GM23338 (cell line): ENCODE measurements around the gene SPART. TPM values are rescaled to one million over a fixed set of nuclear protein-coding genes. Genes with fewer than 3 reads are reported as not detected.

Experiments
- ATAC-seq: fragments of 200-7000 bp; cut with Tn5 transposase; 3 replicates; pipeline ENCODE4 v1.9.1; 2020
- DNase-seq: peaks from one replicate; pipeline ENCODE4 v3.0.0-alpha.2; 2015; ENCODE audit warnings: low spot score
- H2AFZ ChIP-seq: fragments of 200-600 bp; sonication (generic); 2 replicates; pipeline ENCODE4 v1.8.0; 2016; ENCODE audit warnings: antibody characterized with exemption, mild to moderate bottlenecking, moderate library complexity
- H3F3A ChIP-seq: fragments of 200-600 bp; sonication (generic); replicated peaks from 2 replicates; pipeline ENCODE4 v1.8.0; 2017; ENCODE audit warnings: antibody characterized with exemption, mixed run types, low read depth
- H3K27ac ChIP-seq: fragments of 200-600 bp; sonication (generic); 2 replicates; pipeline ENCODE4 v1.6.1; 2016; ENCODE audit warnings: low read depth
- H3K27me3 ChIP-seq: fragments of 200-600 bp; sonication (generic); 2 replicates; pipeline ENCODE4 v1.8.0; 2016; ENCODE audit warnings: mild to moderate bottlenecking, mixed run types, moderate library complexity; ENCODE audit not compliant: insufficient read depth
- H3K36me3 ChIP-seq: fragments of 200-600 bp; sonication (generic); 2 replicates; pipeline ENCODE4 v1.8.0; 2016; ENCODE audit warnings: mild to moderate bottlenecking; ENCODE audit not compliant: insufficient read depth
- H3K4me1 ChIP-seq: fragments of 200-600 bp; sonication (generic); 2 replicates; pipeline ENCODE4 v1.8.0; 2016; ENCODE audit warnings: mild to moderate bottlenecking, moderate library complexity; ENCODE audit not compliant: insufficient read depth
- H3K4me2 ChIP-seq: fragments of 200-600 bp; sonication (generic); 2 replicates; pipeline ENCODE4 v1.7.1; 2017; ENCODE audit warnings: mixed run types
- H3K4me3 ChIP-seq: fragments of 200-600 bp; sonication (generic); 2 replicates; pipeline ENCODE4 v1.6.1; 2016; ENCODE audit warnings: mixed run types
- H3K79me2 ChIP-seq: fragments of 200-600 bp; sonication (generic); replicated peaks from 2 replicates; pipeline ENCODE4 v1.8.0; 2017; ENCODE audit warnings: mild to moderate bottlenecking; ENCODE audit not compliant: insufficient read depth
- H3K9me2 ChIP-seq: fragments of 200-600 bp; sonication (generic); 2 replicates; pipeline ENCODE4 v1.8.0; 2017; ENCODE audit not compliant: insufficient read depth
- H4K20me1 ChIP-seq: fragments of 200-600 bp; sonication (generic); replicated peaks from 2 replicates; pipeline ENCODE4 v1.8.0; 2017; ENCODE audit warnings: mild to moderate bottlenecking; ENCODE audit not compliant: insufficient read depth
- H3K27ac Mint-ChIP-seq: 2 replicates; pipeline ENCODE4 v1.8.0; 2020; ENCODE audit warnings: inconsistent platforms, mild to moderate bottlenecking, moderate library complexity, mixed read lengths
- H3K27me3 Mint-ChIP-seq: 3 replicates; pipeline ENCODE4 v1.8.0; 2022; ENCODE audit warnings: low read depth, mild to moderate bottlenecking, moderate library complexity, mixed read lengths, inconsistent platforms; ENCODE audit not compliant: insufficient read depth, poor library complexity
- H3K36me3 Mint-ChIP-seq: 3 replicates; pipeline ENCODE4 v1.8.0; 2021; ENCODE audit warnings: low read depth, mild to moderate bottlenecking, inconsistent platforms, moderate library complexity, mixed read lengths
- H3K4me1 Mint-ChIP-seq: 3 replicates; pipeline ENCODE4 v1.8.0; 2020; ENCODE audit warnings: mild to moderate bottlenecking, inconsistent platforms, mixed read lengths
- H3K4me3 Mint-ChIP-seq: 3 replicates; pipeline ENCODE4 v1.8.0; 2021; ENCODE audit warnings: moderate library complexity, mild to moderate bottlenecking, inconsistent platforms, mixed read lengths
- H3K9me3 Mint-ChIP-seq: 3 replicates; pipeline ENCODE4 v1.8.0; 2020; ENCODE audit warnings: moderate library complexity, mild to moderate bottlenecking, inconsistent platforms, mixed read lengths
- CREB1 ChIP-seq: fragments of 250-450 bp; sonication (Bioruptor Pico); IDR thresholded peaks from 2 replicates; pipeline ENCODE4 v1.5.0; 2020; ENCODE audit warnings: low read depth, mild to moderate bottlenecking, moderate library complexity
- EZH2 ChIP-seq: fragments of 200-600 bp; sonication (generic); IDR thresholded peaks from one replicate; pipeline ENCODE4 v1.8.0; 2017; ENCODE audit warnings: antibody characterized with exemption, mild to moderate bottlenecking, low read depth; ENCODE audit not compliant: unreplicated experiment
- EZH2phosphoT487 ChIP-seq: fragments of 200-600 bp; sonication (generic); IDR thresholded peaks from one replicate; pipeline ENCODE4 v1.8.1; 2018; ENCODE audit warnings: antibody characterized with exemption; ENCODE audit not compliant: unreplicated experiment
- JUNB ChIP-seq: IDR thresholded peaks from one replicate; pipeline ENCODE4 v1.6.1; 2016; ENCODE audit warnings: antibody characterized with exemption; ENCODE audit not compliant: unreplicated experiment
- NANOG ChIP-seq: IDR thresholded peaks from 2 replicates; pipeline ENCODE4 v1.6.1; 2016; ENCODE audit warnings: antibody characterized with exemption, borderline replicate concordance
- POLR2AphosphoS5 ChIP-seq: IDR thresholded peaks from 2 replicates; pipeline ENCODE4 v1.6.1; 2016; ENCODE audit warnings: antibody characterized with exemption, low read depth
- STAT1 ChIP-seq: IDR thresholded peaks from one replicate; pipeline ENCODE4 v1.6.1; 2016; ENCODE audit warnings: antibody characterized with exemption; ENCODE audit not compliant: unreplicated experiment
- ZNF114 ChIP-seq: fragments of 250-450 bp; sonication (Bioruptor Pico); IDR thresholded peaks from 2 replicates; pipeline ENCODE4 v1.5.0; 2020; ENCODE audit warnings: mild to moderate bottlenecking, moderate library complexity
- ZNF331 ChIP-seq: fragments of 250-450 bp; sonication (Bioruptor Pico); IDR thresholded peaks from 2 replicates; pipeline ENCODE4 v1.5.0; 2020; ENCODE audit warnings: low read depth, mild to moderate bottlenecking, moderate library complexity
- polyA plus RNA-seq: library from polyadenylated mRNA; unstranded; fragments of >200 nt; fragmentation: Nextera tagmentation; extraction: Ambion mirVana; gene quantifications from 2 replicates; pipeline ENCODE4 v1.2.1, GENCODE V29; 2016
- total RNA-seq: library from RNA; depleted of rRNA; stranded (reverse); fragments of >200 nt; shearing (Covaris generic); gene quantifications from 2 replicates; pipeline ENCODE4 v1.2.3, GENCODE V29; 2014
- TF ChIP-seq, protein P1 (sequence below): IDR thresholded peaks from one replicate; pipeline ENCODE4 v1.6.1; 2018; ENCODE audit warnings: antibody characterized with exemption; ENCODE audit not compliant: unreplicated experiment
- TF ChIP-seq, protein P2 (sequence below), 2 experiments: fragments of 200-600 bp in 1 of 2; sonication (generic) in 1 of 2; conservative IDR thresholded peaks; 2 replicates each; pipeline versions ENCODE4 v1.5.1 to v1.6.1; 2016 to 2017; ENCODE audit warnings: antibody characterized with exemption in 2 of 2, low read depth in 2 of 2, mild to moderate bottlenecking in 2 of 2, moderate library complexity in 1 of 2
- TF ChIP-seq, protein P3 (sequence below): fragments of 250-450 bp; sonication (Bioruptor Pico); IDR thresholded peaks from 2 replicates; pipeline ENCODE4 v1.5.0; 2020; ENCODE audit warnings: mild to moderate bottlenecking, moderate library complexity
- TF ChIP-seq, protein P4 (sequence below): IDR thresholded peaks from 2 replicates; pipeline ENCODE4 v1.6.1; 2016; ENCODE audit warnings: antibody characterized with exemption

Gene SPART
- total and polyA plus RNA-seq, 2 experiments from 2014 or later = 109 to 116 TPM

DNA sequence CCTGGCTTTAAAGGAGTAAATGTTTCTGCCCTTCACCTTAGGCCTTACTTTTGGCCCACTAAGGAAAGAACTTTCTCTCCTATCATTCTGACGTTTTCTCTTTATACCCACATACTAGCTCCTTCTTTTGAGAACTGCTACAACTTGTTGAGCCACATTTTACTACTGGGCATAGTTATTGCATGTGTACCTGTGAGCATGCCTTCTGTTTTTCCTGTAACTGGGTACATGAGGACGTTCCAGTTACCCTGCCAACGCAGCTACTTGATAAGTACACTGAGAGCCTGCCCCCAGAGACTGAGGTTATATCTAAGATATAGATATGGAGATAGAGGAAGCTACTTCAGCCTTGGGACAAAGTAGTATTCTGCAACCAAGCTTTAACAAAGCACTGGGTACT is 52.1 kb downstream of the SPART start:
- no peak for TF ChIP-seq ZNF331 (CRISPR knock-in tag)
- TF ChIP-seq CREB1 (CRISPR knock-in tag) = no peak
- TF ChIP-seq STAT1 = no peak
- TF ChIP-seq NANOG = no peak
- TF ChIP-seq, protein P1, sequence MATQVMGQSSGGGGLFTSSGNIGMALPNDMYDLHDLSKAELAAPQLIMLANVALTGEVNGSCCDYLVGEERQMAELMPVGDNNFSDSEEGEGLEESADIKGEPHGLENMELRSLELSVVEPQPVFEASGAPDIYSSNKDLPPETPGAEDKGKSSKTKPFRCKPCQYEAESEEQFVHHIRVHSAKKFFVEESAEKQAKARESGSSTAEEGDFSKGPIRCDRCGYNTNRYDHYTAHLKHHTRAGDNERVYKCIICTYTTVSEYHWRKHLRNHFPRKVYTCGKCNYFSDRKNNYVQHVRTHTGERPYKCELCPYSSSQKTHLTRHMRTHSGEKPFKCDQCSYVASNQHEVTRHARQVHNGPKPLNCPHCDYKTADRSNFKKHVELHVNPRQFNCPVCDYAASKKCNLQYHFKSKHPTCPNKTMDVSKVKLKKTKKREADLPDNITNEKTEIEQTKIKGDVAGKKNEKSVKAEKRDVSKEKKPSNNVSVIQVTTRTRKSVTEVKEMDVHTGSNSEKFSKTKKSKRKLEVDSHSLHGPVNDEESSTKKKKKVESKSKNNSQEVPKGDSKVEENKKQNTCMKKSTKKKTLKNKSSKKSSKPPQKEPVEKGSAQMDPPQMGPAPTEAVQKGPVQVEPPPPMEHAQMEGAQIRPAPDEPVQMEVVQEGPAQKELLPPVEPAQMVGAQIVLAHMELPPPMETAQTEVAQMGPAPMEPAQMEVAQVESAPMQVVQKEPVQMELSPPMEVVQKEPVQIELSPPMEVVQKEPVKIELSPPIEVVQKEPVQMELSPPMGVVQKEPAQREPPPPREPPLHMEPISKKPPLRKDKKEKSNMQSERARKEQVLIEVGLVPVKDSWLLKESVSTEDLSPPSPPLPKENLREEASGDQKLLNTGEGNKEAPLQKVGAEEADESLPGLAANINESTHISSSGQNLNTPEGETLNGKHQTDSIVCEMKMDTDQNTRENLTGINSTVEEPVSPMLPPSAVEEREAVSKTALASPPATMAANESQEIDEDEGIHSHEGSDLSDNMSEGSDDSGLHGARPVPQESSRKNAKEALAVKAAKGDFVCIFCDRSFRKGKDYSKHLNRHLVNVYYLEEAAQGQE = no peak
- no peak for TF ChIP-seq EZH2phosphoT487
- TF ChIP-seq, protein P2, sequence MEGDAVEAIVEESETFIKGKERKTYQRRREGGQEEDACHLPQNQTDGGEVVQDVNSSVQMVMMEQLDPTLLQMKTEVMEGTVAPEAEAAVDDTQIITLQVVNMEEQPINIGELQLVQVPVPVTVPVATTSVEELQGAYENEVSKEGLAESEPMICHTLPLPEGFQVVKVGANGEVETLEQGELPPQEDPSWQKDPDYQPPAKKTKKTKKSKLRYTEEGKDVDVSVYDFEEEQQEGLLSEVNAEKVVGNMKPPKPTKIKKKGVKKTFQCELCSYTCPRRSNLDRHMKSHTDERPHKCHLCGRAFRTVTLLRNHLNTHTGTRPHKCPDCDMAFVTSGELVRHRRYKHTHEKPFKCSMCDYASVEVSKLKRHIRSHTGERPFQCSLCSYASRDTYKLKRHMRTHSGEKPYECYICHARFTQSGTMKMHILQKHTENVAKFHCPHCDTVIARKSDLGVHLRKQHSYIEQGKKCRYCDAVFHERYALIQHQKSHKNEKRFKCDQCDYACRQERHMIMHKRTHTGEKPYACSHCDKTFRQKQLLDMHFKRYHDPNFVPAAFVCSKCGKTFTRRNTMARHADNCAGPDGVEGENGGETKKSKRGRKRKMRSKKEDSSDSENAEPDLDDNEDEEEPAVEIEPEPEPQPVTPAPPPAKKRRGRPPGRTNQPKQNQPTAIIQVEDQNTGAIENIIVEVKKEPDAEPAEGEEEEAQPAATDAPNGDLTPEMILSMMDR (conservative IDR thresholded peaks at IDR 0.05; ENCODE audit: low read depth in 2 of 2) = no peak
- TF ChIP-seq, protein P3, sequence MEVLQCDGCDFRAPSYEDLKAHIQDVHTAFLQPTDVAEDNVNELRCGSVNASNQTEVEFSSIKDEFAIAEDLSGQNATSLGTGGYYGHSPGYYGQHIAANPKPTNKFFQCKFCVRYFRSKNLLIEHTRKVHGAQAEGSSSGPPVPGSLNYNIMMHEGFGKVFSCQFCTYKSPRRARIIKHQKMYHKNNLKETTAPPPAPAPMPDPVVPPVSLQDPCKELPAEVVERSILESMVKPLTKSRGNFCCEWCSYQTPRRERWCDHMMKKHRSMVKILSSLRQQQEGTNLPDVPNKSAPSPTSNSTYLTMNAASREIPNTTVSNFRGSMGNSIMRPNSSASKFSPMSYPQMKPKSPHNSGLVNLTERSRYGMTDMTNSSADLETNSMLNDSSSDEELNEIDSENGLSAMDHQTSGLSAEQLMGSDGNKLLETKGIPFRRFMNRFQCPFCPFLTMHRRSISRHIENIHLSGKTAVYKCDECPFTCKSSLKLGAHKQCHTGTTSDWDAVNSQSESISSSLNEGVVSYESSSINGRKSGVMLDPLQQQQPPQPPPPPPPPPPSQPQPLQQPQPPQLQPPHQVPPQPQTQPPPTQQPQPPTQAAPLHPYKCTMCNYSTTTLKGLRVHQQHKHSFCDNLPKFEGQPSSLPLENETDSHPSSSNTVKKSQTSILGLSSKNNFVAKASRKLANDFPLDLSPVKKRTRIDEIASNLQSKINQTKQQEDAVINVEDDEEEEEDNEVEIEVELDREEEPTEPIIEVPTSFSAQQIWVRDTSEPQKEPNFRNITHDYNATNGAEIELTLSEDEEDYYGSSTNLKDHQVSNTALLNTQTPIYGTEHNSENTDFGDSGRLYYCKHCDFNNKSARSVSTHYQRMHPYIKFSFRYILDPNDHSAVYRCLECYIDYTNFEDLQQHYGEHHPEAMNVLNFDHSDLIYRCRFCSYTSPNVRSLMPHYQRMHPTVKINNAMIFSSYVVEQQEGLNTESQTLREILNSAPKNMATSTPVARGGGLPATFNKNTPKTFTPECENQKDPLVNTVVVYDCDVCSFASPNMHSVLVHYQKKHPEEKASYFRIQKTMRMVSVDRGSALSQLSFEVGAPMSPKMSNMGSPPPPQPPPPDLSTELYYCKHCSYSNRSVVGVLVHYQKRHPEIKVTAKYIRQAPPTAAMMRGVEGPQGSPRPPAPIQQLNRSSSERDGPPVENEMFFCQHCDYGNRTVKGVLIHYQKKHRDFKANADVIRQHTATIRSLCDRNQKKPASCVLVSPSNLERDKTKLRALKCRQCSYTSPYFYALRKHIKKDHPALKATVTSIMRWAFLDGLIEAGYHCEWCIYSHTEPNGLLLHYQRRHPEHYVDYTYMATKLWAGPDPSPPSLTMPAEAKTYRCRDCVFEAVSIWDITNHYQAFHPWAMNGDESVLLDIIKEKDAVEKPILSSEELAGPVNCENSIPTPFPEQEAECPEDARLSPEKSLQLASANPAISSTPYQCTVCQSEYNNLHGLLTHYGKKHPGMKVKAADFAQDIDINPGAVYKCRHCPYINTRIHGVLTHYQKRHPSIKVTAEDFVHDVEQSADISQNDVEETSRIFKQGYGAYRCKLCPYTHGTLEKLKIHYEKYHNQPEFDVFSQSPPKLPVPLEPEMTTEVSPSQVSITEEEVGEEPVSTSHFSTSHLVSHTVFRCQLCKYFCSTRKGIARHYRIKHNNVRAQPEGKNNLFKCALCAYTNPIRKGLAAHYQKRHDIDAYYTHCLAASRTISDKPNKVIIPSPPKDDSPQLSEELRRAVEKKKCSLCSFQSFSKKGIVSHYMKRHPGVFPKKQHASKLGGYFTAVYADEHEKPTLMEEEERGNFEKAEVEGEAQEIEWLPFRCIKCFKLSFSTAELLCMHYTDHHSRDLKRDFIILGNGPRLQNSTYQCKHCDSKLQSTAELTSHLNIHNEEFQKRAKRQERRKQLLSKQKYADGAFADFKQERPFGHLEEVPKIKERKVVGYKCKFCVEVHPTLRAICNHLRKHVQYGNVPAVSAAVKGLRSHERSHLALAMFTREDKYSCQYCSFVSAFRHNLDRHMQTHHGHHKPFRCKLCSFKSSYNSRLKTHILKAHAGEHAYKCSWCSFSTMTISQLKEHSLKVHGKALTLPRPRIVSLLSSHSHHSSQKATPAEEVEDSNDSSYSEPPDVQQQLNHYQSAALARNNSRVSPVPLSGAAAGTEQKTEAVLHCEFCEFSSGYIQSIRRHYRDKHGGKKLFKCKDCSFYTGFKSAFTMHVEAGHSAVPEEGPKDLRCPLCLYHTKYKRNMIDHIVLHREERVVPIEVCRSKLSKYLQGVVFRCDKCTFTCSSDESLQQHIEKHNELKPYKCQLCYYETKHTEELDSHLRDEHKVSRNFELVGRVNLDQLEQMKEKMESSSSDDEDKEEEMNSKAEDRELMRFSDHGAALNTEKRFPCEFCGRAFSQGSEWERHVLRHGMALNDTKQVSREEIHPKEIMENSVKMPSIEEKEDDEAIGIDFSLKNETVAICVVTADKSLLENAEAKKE (CRISPR knock-in tag) = no peak
- TF ChIP-seq, protein P4, sequence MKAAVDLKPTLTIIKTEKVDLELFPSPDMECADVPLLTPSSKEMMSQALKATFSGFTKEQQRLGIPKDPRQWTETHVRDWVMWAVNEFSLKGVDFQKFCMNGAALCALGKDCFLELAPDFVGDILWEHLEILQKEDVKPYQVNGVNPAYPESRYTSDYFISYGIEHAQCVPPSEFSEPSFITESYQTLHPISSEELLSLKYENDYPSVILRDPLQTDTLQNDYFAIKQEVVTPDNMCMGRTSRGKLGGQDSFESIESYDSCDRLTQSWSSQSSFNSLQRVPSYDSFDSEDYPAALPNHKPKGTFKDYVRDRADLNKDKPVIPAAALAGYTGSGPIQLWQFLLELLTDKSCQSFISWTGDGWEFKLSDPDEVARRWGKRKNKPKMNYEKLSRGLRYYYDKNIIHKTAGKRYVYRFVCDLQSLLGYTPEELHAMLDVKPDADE = no peak
- TF ChIP-seq POLR2AphosphoS5 = no peak
- TF ChIP-seq JUNB = no peak
- no peak for TF ChIP-seq ZNF114
- no peak for TF ChIP-seq EZH2
- no peak overlapping the region for H3K4me3 ChIP-seq
- H3K4me1 ChIP-seq = peaks cover 9% of the 10 kb centered on the region
- peaks cover 27% of the 10 kb centered on the region for H3K36me3 ChIP-seq
- H4K20me1 ChIP-seq = no peaks in the 10 kb centered on the region
- no peak overlapping the region for H3K27ac ChIP-seq
- Mint-ChIP-seq H3K27ac (no peak overlapping the region), H3K9me3 (peaks cover 35% of the 10 kb centered on the region), H3K27me3 (peaks cover 12% of the 10 kb centered on the region), H3K4me1 (peaks cover 17% of the 10 kb centered on the region), H3K36me3 (peaks cover 59% of the 10 kb centered on the region), H3K4me3 (no peak overlapping the region)
- no peaks in the 10 kb centered on the region for H3K27me3 ChIP-seq
- peaks cover 6% of the 10 kb centered on the region; the same call in 1 of the 2 replicates for H3F3A ChIP-seq
- H3K79me2 ChIP-seq = peaks cover 68% of the 10 kb centered on the region
- no peak overlapping the region for H3K4me2 ChIP-seq
- DNase-seq = no peak
- no peaks in the 10 kb centered on the region for H3K9me2 ChIP-seq
- H2AFZ ChIP-seq = no peak overlapping the region
- ATAC-seq = no peak
